C4-2B (cell line): ENCODE data around the gene BTG3.

Experiments used
- H3K27ac ChIP-seq: fragments of 450-650 bp; 2 replicates; pipeline ENCODE4 v1.5.1; 2017
- CTCF ChIP-seq: fragments of 450-650 bp; conservative IDR thresholded peaks from 2 replicates; pipeline ENCODE4 v1.5.1; 2017; ENCODE audit warnings: mild to moderate bottlenecking
- ZFX ChIP-seq: fragments of 450-650 bp; IDR thresholded peaks from 2 replicates; pipeline ENCODE4 v1.6.1; 2017

Gene BTG3

GRCh38 chr21:17597680-17598079 lies 15.0 kb downstream of the BTG3 start:
- TF ChIP-seq CTCF (no peak), ZFX (no peak)
- H3K27ac ChIP-seq = no peak overlapping the region

- TF ChIP-seq CTCF (no peak), ZFX (no peak)
- no peak overlapping the region for H3K27ac ChIP-seq
Observed at GRCh38 chr21:17590430-17590829, 22.3 kb downstream of the BTG3 start.

GRCh38 chr21:17585875-17586450 lies 26.7 kb downstream of the BTG3 start:
- no peak overlapping the region for H3K27ac ChIP-seq
- TF ChIP-seq ZFX (no peak), CTCF (peak; percentile 73)

GRCh38 chr21:17583898-17584297 lies 28.8 kb downstream of the BTG3 start:
- H3K27ac ChIP-seq = no peak overlapping the region
- TF ChIP-seq ZFX = no peak
- TF ChIP-seq CTCF = no peak

GRCh38 chr21:17580319-17580718 lies 32.4 kb downstream of the BTG3 start:
- TF ChIP-seq ZFX = no peak
- no peak for TF ChIP-seq CTCF
- no peak overlapping the region for H3K27ac ChIP-seq

- TF ChIP-seq CTCF (no peak), ZFX (no peak)
Observed at GRCh38 chr21:17578876-17579275, 33.8 kb downstream of the BTG3 start.

GRCh38 chr21:17578162-17578561 lies 34.5 kb downstream of the BTG3 start:
- H3K27ac ChIP-seq = no peak overlapping the region
- TF ChIP-seq CTCF (no peak), ZFX (no peak)

More at GRCh38 chr21:17578876-17579275, 33.8 kb downstream of the BTG3 start:
- no peak overlapping the region for H3K27ac ChIP-seq
